GM21515 (cell line): ENCODE data around the gene NCKAP5.

Source experiments
- ATAC-seq: cut with Tn5 transposase; IDR thresholded peaks from one replicate; pipeline ENCODE4 v1.9.1; 2021; ENCODE audit not compliant: unreplicated experiment

Gene NCKAP5

DNA sequence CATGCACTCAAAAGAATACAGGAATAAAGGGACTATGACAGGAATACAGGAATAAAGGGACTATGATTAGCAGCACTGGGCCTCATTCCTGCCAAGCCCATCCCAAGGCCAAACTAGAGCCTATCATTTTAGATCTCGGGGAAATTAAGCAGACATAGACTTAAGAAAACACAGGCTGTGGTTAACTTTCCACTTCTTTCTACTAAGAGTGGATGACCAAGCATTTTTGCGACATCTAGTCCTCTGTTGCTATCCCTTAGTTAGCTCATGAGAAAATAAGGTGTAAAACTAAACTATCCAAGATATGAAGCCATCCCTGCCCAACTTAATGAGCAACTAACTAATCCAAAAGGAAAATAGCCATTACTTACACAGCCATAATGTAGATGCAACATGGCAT, 904.2 kb downstream of the NCKAP5 start:
- no peak for ATAC-seq

DNA sequence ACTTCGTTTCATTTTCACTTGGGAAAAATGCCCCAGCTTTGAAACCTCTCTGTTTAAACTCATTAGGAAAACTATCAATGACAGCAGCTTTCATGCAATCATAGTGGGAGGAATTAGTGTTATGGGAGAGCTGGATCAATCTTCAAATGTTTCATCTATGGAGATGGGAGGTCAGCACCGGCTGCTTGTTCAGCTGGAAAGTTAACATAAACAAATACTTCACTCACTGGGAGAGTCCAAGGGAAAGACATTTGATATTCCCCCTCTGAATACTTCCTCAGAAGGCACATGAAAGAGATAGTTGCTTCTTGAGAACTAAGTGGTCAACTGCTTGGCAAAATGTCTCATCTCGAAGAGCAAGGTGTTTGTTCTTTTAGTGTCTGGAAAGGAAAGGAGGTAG, 905.5 kb downstream of the NCKAP5 start:
- no peak for ATAC-seq

DNA sequence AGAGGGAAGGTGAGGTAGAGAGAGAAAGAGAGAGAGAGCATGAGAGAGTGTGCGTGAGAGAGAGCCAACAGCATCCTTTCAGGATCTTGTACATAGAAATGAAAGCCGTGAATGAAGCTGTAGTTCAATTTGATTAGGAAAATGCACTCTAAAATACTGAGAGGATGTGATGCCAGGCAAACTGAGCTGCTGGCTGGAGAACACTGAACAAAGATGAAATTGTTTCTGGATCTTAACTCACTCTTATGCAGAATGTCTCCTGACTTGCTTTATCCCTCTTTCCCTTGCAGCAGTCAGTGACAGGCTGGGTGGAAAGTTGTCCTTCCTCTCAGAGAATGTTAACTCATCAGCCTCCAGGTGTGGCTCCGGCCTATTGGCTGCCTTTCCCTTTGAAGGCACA, 908.9 kb downstream of the NCKAP5 start:
- no peak for ATAC-seq

DNA sequence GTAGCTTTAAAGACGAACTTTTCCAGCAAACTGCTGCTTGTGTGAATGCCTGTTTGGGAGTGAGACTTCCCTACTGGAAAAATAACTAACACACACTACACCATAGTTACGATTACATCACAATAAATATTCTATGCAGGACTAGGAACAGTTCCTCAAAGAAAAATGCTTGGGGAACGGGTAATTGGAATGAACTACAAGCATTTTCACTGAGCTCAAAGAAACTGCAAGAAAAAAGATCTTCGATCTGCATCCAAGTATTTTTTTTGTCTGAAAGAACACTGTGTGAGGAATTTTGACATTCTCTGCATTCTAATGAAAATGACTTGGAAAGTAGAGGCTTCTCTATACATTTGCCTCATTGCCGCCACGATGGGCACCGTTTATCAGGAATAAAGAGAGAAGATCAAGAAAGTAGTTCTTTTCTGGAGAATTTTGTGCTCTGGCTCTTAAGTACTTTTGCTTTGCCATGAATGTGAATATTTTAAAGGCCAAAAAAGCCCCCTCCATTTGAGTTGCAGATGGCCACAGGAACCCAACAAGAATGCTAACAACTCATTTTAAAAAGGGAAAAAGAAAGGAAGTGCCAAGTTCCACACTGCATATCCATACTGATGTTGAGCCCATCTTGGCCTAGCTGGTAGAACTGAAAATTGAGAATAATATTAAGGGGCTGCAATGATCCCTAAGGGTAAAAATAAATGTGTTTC, 911.8 kb downstream of the NCKAP5 start:
- ATAC-seq, result no peak

DNA sequence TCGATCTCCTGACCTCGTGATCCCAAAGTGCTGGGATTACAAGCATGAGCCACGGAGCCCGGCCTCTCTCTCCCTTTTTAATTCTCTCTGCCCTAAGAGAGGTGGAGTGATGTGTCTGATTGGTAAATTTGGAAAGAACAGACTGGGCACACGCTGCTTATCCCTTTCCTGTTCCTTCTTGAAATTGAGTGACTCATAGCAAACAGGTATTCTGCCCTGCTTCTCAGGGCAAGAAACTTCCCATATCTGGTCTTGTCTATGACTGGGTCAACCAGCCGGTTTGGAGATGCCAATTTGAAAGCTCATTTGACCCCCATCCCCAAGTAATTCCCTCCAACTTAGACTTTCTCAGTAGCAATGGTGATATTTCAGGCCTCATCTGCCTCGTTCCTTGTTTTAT, 913.3 kb downstream of the NCKAP5 start:
- ATAC-seq, result no peak

DNA sequence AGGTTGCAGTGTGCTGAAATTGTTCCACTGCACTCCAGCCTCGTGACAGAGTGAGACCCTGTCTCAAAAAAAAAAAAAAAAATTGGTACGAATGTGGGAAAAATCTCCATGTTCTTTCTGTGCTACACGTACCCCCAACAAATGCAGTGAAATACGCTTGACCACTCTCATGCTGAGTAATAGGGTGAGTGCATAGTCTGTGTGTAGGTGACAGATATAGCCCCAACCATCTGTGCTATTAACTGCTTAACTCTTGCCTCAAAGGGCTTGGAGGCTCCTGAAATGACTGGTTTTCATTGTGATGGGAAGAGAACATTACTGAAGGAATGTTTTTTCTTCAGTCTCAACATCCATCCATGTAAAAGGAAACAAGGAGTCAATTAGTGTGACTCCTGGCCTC, 913.9 kb downstream of the NCKAP5 start:
- ATAC-seq, result no peak

DNA sequence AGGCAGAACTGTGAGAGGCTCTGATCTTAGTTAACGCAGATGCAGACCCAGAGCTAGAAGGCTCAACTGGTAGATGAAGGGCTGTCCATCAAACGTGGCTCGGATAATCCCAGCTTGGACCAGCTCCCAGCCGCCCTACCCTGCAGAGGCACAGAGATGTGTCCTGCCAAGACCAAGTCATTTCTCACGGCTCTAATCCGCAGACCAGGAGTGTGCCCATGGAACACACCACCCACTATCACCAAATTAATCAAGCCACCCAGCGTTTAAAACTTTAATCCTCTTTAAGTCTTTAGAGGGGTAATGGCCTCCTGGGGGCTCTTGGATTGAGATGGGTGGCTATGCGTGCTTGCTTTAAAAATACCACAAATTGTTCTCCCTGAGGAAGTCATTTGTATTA, 915.8 kb downstream of the NCKAP5 start:
- ATAC-seq, result no peak

DNA sequence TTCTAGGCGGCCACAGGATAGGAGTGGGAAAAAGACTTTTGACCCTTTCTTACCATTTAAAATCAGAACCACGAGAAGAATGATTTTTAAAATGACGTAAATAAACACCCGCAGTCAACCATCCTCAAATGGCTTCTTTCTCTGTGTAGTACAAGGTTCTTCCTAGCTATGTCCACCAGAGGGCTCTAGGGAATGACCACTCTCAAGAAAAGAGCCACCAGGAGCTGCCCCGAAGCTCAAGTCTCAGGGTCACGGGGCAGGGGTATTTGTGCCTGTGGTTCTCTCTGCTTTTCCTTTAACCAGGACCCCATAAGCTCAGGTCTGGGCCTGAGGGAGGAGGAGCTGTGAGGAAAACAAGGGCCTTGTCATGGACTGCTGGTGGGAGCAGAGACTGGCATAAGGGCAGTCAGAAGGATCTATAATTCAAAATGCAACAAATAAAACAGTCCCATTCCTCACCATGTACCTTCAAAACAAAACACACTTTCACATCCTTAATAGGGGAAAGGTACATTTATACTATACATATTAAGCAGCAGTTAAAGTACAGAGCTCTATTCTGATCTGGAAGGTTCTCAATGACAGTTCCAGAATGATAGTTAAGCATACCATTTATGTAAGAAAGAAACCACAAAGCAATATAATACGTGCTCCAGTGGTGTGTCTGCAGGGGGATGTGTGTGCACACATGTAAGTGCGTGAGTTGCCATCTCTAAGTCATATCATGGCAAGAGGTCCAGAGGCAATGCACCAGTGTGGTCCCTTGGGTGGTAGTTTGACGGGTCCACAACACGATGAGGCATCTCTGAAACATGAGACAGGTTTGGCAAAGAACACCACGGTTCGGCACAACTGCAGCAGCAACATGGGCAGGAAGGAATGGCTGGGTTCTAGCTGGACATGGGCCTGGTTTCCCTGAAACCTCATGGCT, 916.9 kb downstream of the NCKAP5 start:
- no peak for ATAC-seq

DNA sequence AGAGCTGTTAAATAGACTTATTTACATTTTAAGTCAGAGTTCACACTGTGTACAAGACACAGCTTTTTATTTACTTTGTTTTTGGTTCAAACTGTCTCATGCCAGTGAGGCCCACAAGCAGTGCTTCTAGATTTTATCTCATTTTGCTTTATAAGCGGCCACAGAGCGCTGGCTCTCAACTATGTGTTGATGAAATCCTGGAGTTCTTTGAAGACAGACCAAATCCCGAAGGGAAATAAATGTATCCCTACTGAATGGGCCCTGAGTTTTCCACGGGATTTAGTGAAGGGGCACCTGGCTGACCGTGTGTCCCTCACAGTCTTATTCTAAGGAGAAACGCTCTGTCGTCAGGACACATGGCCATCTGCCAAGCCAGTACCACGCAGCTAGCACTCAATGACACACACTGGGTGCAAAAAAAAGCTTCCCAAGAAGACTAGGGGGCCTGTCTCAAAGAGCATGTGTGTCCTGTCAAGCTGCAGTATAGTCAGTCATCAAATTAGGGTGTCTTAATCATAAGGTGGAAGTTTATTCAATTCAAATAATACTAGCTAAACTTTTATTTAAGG, 921.6 kb downstream of the NCKAP5 start:
- ATAC-seq, result no peak

DNA sequence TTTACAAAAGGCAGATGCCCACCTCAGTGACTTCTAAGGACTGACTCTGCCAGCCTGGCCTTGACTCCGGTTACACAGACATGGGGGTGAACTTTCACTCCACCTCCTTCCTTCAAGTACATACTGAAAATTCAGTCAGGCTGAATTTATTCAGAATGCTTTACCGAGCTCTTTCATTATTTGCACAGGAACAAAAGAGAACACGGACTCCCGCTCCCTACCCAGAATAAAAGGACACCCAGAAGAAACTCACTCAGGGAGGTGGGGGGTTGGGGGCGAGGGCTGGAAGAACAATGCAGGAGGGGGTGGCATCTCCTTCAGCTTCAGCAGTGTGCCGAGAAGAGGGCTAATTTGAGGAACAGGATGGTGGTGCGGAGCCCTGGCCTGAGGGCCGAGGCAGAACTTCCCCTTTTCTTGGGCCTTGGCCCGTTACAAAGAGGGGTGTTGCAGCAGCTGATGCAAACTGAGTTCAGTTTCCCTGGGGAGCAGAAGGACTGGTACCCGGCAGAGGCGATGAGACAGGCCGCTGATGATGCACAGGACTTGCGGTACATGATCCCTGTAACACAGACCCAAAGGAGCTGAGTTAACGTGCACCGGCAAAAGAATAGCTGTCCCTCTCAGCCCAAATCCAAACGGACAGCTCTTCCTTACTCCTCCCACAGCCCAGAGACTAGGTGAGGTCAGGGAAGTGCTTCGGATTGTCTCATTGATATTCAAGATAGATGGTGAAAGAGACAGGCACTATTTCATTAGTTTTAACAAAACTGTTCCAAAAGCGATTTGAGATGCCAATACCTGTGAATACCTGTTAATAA, 922.3 kb downstream of the NCKAP5 start:
- ATAC-seq, result no peak

DNA sequence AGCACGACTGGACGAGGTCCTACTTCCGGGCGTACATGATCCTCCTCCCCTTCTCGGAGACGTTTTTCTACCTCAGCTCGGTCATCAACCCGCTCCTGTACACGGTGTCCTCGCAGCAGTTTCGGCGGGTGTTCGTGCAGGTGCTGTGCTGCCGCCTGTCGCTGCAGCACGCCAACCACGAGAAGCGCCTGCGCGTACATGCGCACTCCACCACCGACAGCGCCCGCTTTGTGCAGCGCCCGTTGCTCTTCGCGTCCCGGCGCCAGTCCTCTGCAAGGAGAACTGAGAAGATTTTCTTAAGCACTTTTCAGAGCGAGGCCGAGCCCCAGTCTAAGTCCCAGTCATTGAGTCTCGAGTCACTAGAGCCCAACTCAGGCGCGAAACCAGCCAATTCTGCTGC, 923.1 kb downstream of the NCKAP5 start:
- no peak for ATAC-seq

DNA sequence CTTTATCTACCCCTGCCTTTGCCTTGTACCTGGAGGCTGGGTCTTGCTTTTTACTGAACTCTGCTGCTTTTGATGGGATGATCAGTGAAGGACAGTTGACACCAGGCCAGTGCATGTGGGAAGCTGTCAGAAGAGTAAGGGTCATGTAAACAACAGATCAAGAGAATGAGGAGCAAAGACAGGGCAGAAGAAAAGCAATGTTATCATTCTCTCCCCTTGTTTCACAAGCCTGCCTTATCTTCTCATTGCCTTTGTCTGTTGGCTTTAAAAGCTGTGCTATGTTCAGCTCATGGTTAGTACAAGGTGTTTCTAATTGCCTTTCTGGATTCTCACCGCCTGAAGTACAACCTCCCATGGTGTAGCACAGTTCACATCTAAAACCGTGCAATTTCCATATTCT, 925.8 kb downstream of the NCKAP5 start:
- ATAC-seq, result no peak

DNA sequence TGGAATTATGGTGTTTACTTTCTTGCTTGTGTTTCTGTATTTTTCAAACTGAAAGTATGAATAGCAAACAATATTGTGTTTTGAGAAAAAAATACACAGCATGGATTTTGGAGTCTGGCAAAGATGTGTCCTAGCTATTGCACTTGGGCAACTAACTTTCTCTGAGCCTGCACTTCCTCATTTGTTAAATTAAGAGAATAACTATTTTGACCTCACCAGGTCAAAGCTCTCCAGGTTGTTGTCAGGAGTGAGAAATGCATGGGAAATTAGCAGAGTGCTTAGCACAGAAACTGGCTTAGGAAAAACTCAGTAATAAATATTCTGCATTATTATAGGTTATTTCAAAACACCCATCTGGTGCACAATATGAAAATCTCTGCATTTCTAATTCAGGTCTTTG, 926.4 kb downstream of the NCKAP5 start:
- no peak for ATAC-seq

DNA sequence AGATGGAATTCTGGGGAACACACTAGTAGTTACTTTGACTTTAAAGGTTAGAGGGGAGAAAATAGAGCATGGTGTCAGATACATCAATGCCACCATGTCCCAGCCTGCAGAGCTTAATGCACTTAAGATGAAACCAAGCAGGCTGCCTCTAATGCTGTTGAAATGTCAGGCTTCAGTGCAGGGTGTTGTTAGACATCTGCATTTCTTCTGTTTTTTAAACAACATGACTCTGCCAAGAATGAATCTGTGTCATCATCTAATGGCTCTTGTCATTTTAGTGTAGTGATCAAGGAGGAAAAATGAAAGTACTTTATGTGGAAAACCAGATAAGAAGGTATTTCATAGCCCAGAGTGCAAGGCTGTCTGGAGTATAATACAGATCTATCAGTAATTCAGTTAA, 928.1 kb downstream of the NCKAP5 start:
- ATAC-seq, result no peak

DNA sequence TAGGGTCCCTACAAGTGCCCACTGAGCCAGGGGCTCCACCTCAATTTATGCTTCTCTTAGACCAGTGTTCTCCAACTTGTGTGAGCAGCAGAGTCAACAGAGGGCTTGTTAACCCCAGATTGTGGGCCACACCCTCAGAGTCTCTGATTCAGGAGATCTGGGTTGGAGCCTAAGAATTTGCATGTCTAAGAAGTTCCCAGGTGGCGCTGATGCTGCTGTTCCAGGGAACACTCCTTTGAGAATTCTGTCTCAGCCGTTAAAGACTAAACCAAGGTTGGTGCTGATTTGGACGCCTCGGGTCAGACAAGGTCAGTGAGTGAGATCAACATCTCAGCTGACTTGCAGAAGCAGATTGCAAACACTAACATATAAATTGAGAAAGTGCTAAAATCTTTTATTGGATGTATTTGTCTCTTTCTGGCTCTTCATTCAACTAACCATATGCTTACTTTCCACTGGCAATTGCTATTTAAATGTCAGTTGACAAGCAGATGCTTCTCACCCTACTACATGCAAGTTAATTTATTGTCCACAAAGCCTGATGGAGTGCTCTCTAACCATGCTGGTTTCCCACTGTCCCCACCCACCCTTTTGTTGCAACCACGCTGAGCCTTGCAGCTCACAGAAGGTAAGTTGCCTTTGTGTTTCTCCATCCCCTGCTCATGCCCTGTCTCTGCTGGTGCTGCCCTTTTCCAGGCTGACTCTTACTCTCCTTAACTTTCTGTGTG, 929.8 kb downstream of the NCKAP5 start:
- no peak for ATAC-seq

DNA sequence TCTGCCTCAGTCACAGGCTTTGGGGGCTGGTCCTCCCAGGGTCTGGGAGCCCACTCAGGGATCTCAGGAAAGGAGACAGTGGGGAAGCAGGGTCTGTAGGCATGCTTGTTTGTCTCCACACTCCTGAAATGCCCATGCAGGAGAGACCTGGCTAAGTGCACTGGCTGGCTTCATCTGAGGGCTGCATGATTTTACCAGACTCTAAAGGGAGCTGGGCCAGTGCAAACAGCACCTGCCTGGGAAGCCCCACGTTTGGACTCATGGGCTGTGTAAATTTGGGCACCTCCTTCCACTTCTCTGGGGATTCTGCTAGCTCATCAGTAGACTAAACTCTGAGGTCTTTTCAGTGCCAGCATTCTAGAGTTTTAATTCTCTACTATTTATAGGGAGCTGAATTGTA, 931.9 kb downstream of the NCKAP5 start:
- ATAC-seq, result no peak

DNA sequence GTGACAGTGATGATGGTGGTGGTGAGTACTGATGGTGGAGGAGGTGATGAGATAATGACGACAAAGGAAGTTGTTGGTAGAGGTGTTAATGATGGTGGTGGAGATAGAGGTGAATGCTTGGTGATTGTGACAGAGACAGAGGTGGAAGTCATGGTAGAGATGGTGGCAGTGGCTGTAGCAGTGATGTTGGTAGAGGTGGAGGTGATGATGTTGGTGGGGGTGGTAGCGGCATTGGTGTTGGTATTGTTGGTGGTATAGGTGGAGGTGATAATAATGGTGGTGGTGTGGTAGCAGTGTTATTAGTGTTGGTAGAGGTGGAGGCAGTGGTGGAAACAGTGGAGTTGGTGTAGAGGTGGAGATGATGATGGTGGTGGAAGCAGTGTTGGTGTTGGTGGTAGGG, 934.6 kb downstream of the NCKAP5 start:
- no peak for ATAC-seq

DNA sequence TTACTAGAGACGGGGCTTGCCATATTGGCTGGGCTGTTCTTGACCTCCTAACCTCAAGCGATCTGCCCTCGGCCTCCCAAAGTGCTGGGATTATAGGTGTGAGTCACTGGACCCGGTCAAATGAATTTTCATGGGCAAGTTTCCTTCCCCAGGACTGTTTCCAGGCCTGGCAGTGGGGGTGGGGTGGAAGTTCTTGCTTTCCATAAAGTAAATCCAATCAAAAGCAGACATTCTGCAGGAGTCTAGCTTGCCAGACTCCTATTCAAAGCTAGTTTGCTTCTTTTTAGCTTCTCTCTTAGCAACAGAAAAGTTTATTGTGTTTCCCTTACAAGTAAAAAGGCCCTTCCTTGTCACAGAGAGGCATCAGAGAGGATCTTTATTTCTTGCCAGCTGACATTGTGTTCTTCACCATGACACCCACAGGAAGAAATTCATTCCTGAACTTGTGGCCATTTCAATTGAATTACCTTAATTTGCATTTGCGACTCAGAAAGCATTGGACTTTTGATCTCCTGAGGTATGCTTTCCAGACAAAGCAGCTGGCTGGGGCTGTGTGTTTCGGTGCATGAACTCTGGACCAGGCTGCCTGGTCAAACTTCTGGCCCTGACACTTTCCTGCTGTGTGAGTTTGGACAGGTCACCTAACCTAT, 936.1 kb downstream of the NCKAP5 start:
- no peak for ATAC-seq

DNA sequence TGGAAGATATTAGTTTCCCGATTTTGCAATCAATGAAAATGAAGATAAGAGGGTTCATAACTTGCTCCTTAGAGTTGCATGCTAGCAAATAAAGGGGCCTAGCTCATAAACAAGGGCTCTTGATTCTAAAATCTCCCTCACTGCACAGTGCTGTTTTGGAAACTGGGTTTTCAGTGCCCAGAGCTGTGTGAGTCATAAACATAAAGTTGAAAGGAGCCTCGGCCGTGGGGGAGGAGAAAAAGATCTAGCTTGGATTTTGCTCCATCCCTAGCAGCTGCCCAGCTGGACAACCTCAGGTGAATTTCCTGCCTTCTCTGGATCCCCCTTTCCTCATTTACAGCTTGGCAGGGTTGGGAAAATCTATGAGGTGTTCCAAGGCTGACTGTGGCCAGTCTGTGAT, 940.7 kb downstream of the NCKAP5 start:
- no peak for ATAC-seq
